GM21381 (cell line): ENCODE results near the gene EMC10.
A peak's percentile ranks its signal among the peaks of the same experiment; 100 is the strongest.

Experiments used
- ATAC-seq: cut with Tn5 transposase; IDR thresholded peaks from one replicate; pipeline ENCODE4 v1.9.1; 2021; ENCODE audit warnings: mild to moderate bottlenecking, moderate library complexity; ENCODE audit not compliant: unreplicated experiment

Gene EMC10

GRCh38 chr19:50495020-50495531 lies 18.8 kb downstream of the EMC10 start:
- no peak for ATAC-seq

GRCh38 chr19:50496189-50497021 lies 20.1 kb downstream of the EMC10 start:
- no peak for ATAC-seq

GRCh38 chr19:50497022-50497405 lies 20.7 kb downstream of the EMC10 start:
- ATAC-seq = no peak

- no peak for ATAC-seq
These were observed 22.1 kb downstream of the EMC10 start for GRCh38 chr19:50498219-50499056.

DNA sequence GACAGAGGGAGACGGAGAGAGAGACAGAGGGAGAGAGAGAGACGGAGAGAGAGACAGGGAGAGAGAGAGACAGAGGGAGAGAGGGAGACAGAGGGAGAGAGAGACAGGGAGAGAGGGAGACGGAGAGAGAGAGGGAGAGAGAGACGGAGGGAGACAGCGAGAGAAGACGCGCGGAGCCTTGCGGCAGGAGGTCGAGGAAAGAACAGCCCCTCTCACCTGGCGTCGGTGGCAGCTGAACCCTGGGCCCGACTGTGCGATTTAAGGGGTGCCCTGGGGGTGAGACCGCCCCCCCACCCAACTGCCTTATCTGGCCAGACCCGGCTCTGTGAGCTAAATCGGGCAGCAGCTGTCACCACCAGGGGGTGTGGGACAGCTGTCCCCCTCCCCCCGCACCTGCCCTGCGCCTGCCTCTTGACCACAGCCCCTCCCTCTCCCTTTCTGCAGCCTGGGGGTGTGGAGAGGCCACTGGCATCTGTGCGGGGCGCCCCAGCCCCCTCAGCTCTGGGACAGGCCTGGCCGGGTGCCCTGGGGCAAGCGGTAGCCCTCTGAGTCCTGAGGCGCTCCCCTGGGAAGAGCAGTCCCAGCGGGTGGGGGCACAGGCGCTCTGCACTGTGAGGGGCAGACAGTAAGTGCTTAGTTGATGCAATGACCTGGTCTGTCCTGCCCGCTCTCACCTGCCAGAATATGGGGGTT lies 23.9 kb downstream of the EMC10 start:
- no peak for ATAC-seq

- no peak for ATAC-seq
These were observed 24.4 kb downstream of the EMC10 start for GRCh38 chr19:50500753-50501151.

GRCh38 chr19:50501186-50501567 lies 24.9 kb downstream of the EMC10 start:
- no peak for ATAC-seq

DNA sequence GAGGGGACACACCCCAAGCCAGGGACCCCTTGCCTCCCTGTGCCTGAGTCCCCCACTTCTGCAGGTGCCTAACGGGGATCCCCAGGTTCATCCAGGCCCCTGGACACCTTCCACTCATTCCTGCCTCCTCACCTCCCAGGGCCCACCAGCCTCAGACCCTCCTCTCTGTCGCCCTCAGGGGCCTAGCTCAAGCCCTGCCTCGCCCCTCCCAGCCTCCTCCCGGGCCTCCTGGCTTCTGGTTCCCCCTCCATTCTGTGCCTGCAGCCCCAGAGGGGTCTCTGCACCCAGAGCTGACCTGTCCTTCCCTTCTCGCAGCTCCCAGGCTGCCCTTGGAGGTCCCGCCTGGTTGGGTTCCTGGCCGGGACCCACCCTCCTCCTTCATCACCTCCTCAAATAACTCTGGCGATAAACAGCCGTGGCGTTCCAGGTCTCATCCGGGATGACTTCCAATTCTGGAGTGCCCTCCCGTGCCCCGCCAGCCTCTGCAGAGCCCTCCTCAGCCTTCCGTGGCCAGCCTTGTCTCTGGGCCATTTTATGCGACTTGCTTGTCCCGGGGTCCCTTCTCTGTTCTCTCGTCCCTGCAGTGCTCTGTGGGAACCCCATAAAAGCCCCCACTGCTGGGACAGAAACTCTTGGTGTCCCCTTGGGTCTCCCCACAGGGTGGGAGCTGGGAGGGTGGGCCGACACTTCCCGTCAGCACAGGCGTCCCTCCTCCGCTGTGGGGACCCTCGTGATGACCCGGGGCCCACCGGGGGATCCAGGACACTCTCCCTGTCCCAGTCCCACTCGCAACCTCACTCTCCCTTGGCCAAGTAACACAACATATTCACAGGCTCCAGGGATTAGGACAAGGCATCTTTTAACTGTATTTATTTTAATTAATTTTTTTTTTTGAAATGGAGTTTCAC lies 25.5 kb downstream of the EMC10 start:
- ATAC-seq = no peak

DNA sequence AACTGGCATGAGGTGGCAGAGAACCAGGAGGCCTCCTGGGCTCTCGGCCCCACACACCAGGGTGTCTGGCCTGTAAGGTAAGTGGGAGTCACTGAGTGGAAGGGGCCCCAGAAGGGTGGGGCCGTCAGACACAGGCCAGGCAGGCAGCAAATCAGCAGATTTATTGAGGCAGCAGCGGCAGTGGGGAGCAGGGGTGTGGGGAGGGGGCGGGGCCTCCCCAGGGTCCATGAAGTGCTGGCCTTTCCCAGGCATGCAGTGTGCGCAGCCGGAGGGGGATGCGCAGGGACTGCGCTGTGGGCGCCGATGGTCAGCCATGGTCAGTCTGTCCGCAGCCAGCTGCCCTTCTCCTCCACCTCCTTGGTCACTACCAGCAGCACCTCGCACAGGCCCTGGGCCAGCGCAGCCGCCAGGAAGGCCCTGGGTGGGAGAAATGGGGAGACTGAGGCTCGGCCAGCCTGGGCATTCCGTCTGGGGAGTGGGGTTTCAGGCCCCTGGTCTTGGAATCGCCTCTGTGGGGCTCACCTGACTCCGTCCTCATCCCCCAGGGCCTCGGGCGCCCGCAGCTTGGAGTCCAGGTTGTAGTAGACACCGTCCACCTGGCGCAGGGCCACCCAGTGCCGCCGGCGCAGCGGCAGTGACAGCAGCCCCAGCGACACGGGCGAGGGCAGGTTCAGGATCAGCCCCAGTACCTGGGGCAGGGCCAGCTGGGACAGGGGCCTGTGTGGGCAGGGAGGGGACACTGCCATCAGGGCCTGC lies 29.7 kb downstream of the EMC10 start:
- ATAC-seq = no peak

GRCh38 chr19:50506700-50507099 lies 30.4 kb downstream of the EMC10 start:
- ATAC-seq = no peak

- no peak for ATAC-seq
These were observed 31.1 kb downstream of the EMC10 start for GRCh38 chr19:50507376-50507775.

- no peak for ATAC-seq
These were observed 32.5 kb downstream of the EMC10 start for GRCh38 chr19:50508843-50509190.

GRCh38 chr19:50509366-50509765 lies 33.1 kb downstream of the EMC10 start:
- no peak for ATAC-seq

DNA sequence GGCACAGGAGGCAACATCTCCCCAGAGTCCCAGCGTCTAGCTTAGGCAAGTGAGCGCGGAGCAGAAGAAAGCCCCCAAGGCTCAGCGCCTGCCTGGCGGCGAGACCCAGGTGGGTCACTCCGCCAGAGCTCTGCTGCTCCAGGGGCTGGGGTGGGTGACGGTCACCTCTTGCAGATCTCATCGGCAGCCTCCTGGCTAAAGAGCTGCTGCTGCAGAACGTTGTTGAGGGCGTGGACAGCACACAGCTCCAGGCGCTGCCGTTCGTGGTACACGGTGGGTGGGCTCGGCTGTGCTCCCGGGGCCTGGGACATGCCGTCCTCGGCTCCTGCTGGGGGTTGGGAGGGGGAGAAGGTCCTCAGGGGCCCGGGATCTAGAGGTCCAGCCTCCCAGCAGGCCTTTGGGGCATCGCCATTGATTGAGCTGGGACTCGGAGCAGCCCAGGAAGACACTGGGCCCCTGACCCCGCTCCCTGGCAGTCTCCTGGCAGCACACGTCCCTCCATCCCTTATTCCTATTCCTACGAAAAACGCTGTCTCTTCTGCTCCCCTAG lies 33.9 kb downstream of the EMC10 start:
- ATAC-seq = no peak

DNA sequence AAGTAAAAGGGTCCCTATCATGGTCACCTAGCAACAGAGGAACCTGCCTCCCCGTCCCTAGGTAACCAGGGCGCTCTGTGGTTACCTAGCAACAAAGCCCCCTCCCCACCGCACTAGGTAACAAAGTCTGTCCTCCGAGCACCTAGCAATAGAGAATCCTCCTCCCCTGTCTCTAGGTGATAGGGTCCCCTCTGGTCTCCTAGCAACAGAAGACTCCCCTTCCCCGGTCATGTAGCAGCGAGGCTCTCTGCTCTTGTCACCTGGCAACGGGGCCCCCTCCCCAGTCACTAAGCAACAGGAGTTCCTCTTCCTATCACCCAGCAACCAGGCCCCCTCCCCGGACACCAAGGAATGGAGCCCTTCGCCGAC lies 34.4 kb downstream of the EMC10 start:
- no peak for ATAC-seq

DNA sequence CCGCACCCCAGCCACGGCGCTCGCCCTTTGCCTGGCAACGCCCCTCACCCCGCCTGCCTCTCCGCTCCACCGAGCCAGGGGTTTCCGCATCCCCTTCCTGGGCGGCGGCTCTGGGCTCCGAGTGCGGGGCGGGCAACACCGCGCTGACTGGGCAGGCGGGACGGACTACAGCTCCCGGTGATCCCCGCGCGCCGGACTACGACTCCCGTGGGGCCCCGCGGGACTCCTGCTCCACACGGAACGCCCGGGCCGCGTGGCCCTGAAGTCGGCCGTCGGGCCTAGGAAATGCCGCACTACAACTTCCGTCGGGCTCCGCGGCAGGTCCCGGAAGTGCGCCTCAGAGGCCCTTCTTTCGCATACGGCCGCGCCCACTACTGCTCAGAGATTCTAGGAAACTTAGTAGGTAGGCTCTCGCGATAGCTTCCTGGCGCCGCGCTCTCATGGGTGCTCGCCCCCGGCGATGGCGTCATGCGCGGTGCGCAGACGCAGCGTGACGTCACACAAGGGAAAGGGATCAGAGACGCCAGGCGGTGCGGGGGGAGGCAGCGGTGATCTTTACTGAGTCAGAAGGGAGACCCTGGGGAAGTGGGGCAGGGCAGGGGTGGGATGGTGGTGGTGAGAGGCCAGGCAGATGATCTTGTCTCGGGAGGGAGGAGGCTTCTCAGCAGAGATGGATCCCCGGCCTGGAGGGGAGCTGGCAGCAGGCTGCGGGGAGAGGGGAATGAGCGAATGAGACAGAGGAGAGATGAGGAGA lies 34.9 kb downstream of the EMC10 start, which contains the start of gene JOSD2:
JOSD2 (minus strand) TSS at position 123 of the 754 bp plus-strand sequence. CDS start 760 bp downstream, outside the sequence.
- peak; percentile 86 for ATAC-seq

DNA sequence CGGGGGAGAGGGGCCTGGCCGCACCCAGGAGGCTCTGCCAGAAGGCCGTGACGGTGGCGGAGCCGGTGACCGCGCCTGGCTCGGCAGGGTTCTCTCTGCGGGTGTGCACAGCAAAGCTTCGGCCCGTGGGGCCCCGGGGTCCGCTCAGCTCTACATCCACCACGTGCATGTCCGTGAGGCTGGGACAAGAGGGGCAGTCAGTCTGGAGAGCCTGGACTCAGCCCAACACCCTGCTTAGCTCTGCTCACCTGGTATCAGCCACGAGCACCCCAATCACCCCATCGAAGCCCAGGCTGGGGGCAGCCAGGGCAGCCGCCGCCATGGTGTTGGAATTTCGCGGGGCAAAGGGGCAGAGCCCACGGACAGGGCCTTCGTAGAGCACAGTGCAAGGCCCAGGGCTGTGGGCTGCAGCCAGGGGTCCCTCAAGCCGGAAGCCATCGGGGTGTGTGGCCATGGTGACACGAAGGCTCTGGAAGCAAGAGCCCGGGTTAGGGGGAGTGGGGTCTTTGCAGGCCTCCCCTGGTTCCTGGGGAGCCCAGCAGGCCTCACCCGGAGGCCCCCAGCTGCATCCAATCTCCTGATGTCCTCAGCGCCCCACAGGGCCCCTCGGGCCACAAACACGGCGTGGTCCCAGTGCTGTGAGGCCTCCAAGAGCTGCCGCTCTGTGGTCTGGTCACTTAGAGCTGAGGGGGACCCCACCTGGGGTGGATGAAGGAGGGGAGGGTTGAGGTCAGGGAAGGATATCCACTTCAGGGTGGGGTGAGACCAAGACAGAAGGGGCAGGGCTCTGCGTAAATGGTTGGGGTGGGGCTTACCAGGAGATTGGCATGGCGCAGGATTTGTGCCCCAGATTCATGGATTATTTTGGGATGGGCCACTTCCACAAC lies 36.0 kb downstream of the EMC10 start:
- ATAC-seq = no peak
